CD14-positive monocyte (primary cell): Measurements from ENCODE around the gene ATF6. TPM values are rescaled to one million over a fixed set of nuclear protein-coding genes. Genes with fewer than 3 reads are reported as not detected.

Experiments used
- DNase-seq, 3 donors: peaks; one replicate each; pipeline ENCODE4 v3.0.0-alpha.2; 2011 to 2022
- H2AFZ ChIP-seq: 2 replicates; pipeline ENCODE4 v1.6.0; 2012; ENCODE audit warnings: mild to moderate bottlenecking, low read depth, low read length, inconsistent platforms; ENCODE audit not compliant: insufficient read depth, poor library complexity, severe bottlenecking
- H3K27ac ChIP-seq, 2 donors: 1 replicate in 1 of 2; 2 replicates in 1 of 2; pipeline ENCODE4 v1.5.1; 2012 to 2013; ENCODE audit warnings: low read length in 2 of 2, control low read depth in 1 of 2, inconsistent platforms in 1 of 2, low read depth in 1 of 2, mild to moderate bottlenecking in 1 of 2
- H3K27me3 ChIP-seq, 2 donors: one replicate each; pipeline versions ENCODE4 v1.6.0 to v1.6.1; 2011 to 2013; ENCODE audit warnings: low read length in 2 of 2; ENCODE audit not compliant: control insufficient read depth in 2 of 2, insufficient read depth in 2 of 2
- H3K36me3 ChIP-seq, 2 donors: replicated peaks in 1 of 2; 1 replicate in 1 of 2; 2 replicates in 1 of 2; pipeline versions ENCODE4 v1.5.1 to v1.6.1; 2012 to 2013; ENCODE audit warnings: low read length in 2 of 2, control low read depth in 1 of 2, inconsistent platforms in 1 of 2, mild to moderate bottlenecking in 1 of 2; ENCODE audit not compliant: insufficient read depth in 2 of 2, control insufficient read depth in 1 of 2
- H3K4me1 ChIP-seq, 2 donors: 1 replicate in 1 of 2; 2 replicates in 1 of 2; pipeline versions ENCODE4 v1.5.1 to v1.6.1; 2012 to 2013; ENCODE audit warnings: low read length in 2 of 2, control low read depth in 1 of 2, inconsistent platforms in 1 of 2, mild to moderate bottlenecking in 1 of 2, moderate library complexity in 1 of 2; ENCODE audit not compliant: insufficient read depth in 2 of 2, control insufficient read depth in 1 of 2
- H3K4me2 ChIP-seq: replicated peaks from 2 replicates; pipeline ENCODE3; 2012; ENCODE audit warnings: low read length, moderate library complexity, mild to moderate bottlenecking; ENCODE audit not compliant: poor library complexity, severe bottlenecking; ENCODE audit errors: extremely low read depth
- H3K4me3 ChIP-seq, 3 experiments: fragments of 200-600 bp in 1 of 3; sonication (generic) in 1 of 3; replicated peaks in 1 of 3; 1 replicate in 2 of 3; 2 replicates in 1 of 3; pipeline ENCODE4 v1.5.1; 2011 to 2013; ENCODE audit warnings: low read length in 3 of 3, mild to moderate bottlenecking in 3 of 3, control low read depth in 2 of 3, low read depth in 2 of 3, inconsistent platforms in 1 of 3, moderate library complexity in 1 of 3
- H3K79me2 ChIP-seq: 2 replicates; pipeline ENCODE4 v1.6.0; 2012; ENCODE audit warnings: mild to moderate bottlenecking, control low read depth, inconsistent platforms, low read length, moderate library complexity; ENCODE audit not compliant: insufficient read depth
- H3K9ac ChIP-seq: 2 replicates; pipeline ENCODE4 v1.6.0; 2017; ENCODE audit warnings: low read length, mild to moderate bottlenecking; ENCODE audit not compliant: insufficient read depth, poor library complexity, severe bottlenecking
- H3K9me3 ChIP-seq, 2 donors: replicated peaks in 1 of 2; 1 replicate in 1 of 2; 2 replicates in 1 of 2; pipeline versions ENCODE4 v1.5.1 to v1.6.1; 2012 to 2013; ENCODE audit warnings: low read length in 2 of 2, control low read depth in 1 of 2; ENCODE audit not compliant: control insufficient read depth in 1 of 2, insufficient read depth in 1 of 2
- H4K20me1 ChIP-seq: 2 replicates; pipeline ENCODE4 v1.6.0; 2012; ENCODE audit warnings: mild to moderate bottlenecking, low read length, control low read depth, moderate library complexity; ENCODE audit not compliant: insufficient read depth
- H3K27ac Mint-ChIP-seq, 7 donors: one replicate each; pipeline ENCODE4 v1.8.0; 2020; ENCODE audit warnings: mild to moderate bottlenecking in 7 of 7, mixed read lengths in 7 of 7, moderate library complexity in 6 of 7, inconsistent platforms in 2 of 7
- H3K27me3 Mint-ChIP-seq, 3 donors: one replicate each; pipeline ENCODE4 v1.8.0; 2021 to 2022; ENCODE audit warnings: low read depth in 3 of 3, mild to moderate bottlenecking in 3 of 3, mixed read lengths in 3 of 3, moderate library complexity in 3 of 3, inconsistent platforms in 1 of 3
- H3K36me3 Mint-ChIP-seq, 2 donors: one replicate each; pipeline ENCODE4 v1.8.0; 2020; ENCODE audit warnings: mixed read lengths in 2 of 2, inconsistent platforms in 1 of 2, mild to moderate bottlenecking in 1 of 2
- H3K4me1 Mint-ChIP-seq: one replicate; pipeline ENCODE4 v1.8.0; 2020; ENCODE audit warnings: mild to moderate bottlenecking, mixed read lengths
- H3K4me3 Mint-ChIP-seq, 2 donors: one replicate each; pipeline ENCODE4 v1.8.0; 2020; ENCODE audit warnings: mild to moderate bottlenecking in 2 of 2, mixed read lengths in 2 of 2, moderate library complexity in 1 of 2
- H3K9me3 Mint-ChIP-seq, 7 donors: one replicate each; pipeline ENCODE4 v1.8.0; 2020 to 2022; ENCODE audit warnings: mixed read lengths in 7 of 7, mild to moderate bottlenecking in 6 of 7, moderate library complexity in 6 of 7, inconsistent platforms in 2 of 7
- CTCF ChIP-seq: fragments of 200-600 bp; IDR thresholded peaks from one replicate; pipeline ENCODE4 v1.8.0; 2022; ENCODE audit warnings: antibody characterized with exemption, mild to moderate bottlenecking
- WGBS: methylation state at CpG from one replicate; pipeline ENCODE4 v1.1.5; 2013; ENCODE audit warnings: missing lambda C conversion rate; ENCODE audit not compliant: insufficient coverage; 5-methylcytosine and 5-hydroxymethylcytosine counted together
- intact Hi-C, 2 donors: fragments of 100-400 bp; cut with micrococcal nuclease; formaldehyde crosslinking; loops; one replicate each; pipeline versions ENCODE4 v1.15.0 to v1.15.1; 2023
- polyA plus RNA-seq, 3 donors: library from polyadenylated mRNA; depleted of rRNA in 1 of 3; unstranded in 2 of 3; stranded (reverse) in 1 of 3; fragments of 300-500 nt in 2 of 3; fragments of >200 nt in 1 of 3; fragmentation: Illumina TruSeq in 2 of 3; gene quantifications; 1 replicate in 2 of 3; 2 replicates in 1 of 3; pipeline ENCODE4 v1.2.3, GENCODE V29; 2012 to 2021

Gene ATF6
- polyA plus RNA-seq, 3 donors = 13.4 to 25.6 (median 22.2) TPM

DNA sequence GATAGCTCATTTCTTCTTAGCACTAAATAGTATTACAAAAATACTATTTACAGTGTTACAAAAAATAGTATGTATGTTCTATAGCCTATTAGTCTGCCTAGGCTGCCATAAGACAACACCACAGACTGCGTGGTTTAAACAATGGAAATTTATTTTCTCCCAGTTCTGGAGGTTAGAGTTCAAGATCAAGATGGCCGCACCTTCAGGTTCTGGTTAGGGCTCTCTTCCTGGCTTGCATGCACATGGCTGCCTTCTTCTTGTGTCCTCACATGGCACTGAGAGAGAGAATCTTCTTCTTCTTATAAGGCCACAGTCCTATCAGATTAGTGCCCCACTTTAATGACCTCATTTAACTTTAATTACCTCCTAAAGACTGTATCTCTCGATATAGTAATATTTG, 4.1 kb downstream of the ATF6 start:
- intact Hi-C loops = no loop called here
- Mint-ChIP-seq H3K36me3 (peaks cover 3 to 7% of the 10 kb centered on the region in 2 donors), H3K9me3 (no peaks in the 10 kb centered on the region), H3K4me3 (no peak overlapping the region), H3K27ac (peak overlapping the region in 2 of 7 donors; percentile 35 to 73), H3K27me3 (no peaks in the 10 kb centered on the region), H3K4me1 (peaks cover 28% of the 10 kb centered on the region)
- H4K20me1 ChIP-seq = peaks cover 28% of the 10 kb centered on the region
- no peak overlapping the region for H3K27ac ChIP-seq
- DNase-seq = no peak
- H3K79me2 ChIP-seq = peaks cover 81% of the 10 kb centered on the region
- peaks cover 53 to 81% of the 10 kb centered on the region in 2 donors for H3K4me1 ChIP-seq
- H3K9ac ChIP-seq = no peak overlapping the region
- H3K4me3 ChIP-seq = peak overlapping the region in 1 of 3 experiments; percentile 36
- H3K36me3 ChIP-seq = no peaks in the 10 kb centered on the region
- H2AFZ ChIP-seq = no peak overlapping the region
- H3K4me2 ChIP-seq = peak overlapping the region; percentile 62
- no peaks in the 10 kb centered on the region for H3K27me3 ChIP-seq
- no CpG with 5 or more reads among the region's 3 CpGs for WGBS
- H3K9me3 ChIP-seq = no peaks in the 10 kb centered on the region
- TF ChIP-seq CTCF = no peak

DNA sequence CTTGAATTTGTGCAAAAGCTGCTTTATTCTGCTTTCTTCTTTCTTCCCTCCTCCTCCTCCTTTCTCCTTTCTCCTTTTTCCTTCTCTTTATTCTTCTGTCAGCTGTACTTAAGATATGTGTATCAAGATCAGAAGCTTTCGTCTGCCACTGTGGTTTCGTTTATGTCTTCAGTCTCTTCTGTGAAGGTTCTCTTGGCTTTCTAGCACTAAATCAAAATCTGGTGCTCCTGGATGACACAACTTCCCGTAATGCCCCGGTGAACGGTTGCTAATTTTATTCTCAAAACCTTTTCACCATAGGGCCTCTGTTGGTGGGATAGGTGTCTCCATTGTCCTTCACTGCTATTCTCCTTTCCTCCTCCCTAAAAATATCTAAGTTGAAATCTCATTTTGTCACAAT, 5.0 kb downstream of the ATF6 start:
- Histone ChIP-seq H3K9ac (no peak overlapping the region), H3K4me1 (peaks cover 53 to 75% of the 10 kb centered on the region in 2 donors), H2AFZ (no peak overlapping the region), H4K20me1 (peaks cover 37% of the 10 kb centered on the region), H3K36me3 (no peaks in the 10 kb centered on the region), H3K9me3 (no peaks in the 10 kb centered on the region), H3K79me2 (peaks cover 89% of the 10 kb centered on the region), H3K27me3 (no peaks in the 10 kb centered on the region), H3K4me3 (peak overlapping the region in 1 of 3 experiments; percentile 36), H3K4me2 (peak overlapping the region; percentile 62), H3K27ac (peak overlapping the region in 1 of 2 donors; percentile 58)
- intact Hi-C loops = no loop called here
- Mint-ChIP-seq H3K27me3 (no peaks in the 10 kb centered on the region), H3K9me3 (no peaks in the 10 kb centered on the region), H3K27ac (no peak overlapping the region), H3K4me3 (no peak overlapping the region), H3K36me3 (peaks cover 3 to 7% of the 10 kb centered on the region in 2 donors), H3K4me1 (peaks cover 28% of the 10 kb centered on the region)
- no peak for TF ChIP-seq CTCF
- WGBS = no CpG with 5 or more reads among the region's 5 CpGs
- DNase-seq = no peak
